ENCODE data around the gene WFS1.

GRCh38 chr4:6313216-6313615 lies 43.6 kb downstream of the WFS1 start:
- TF ChIP-seq CTCF (IDR thresholded peaks at IDR 0.05) (no peak), POLR2A (IDR thresholded peaks at IDR 0.05) (no peak), POLR2AphosphoS5 (IDR thresholded peaks at IDR 0.05) (no peak), EP300 (IDR thresholded peaks at IDR 0.05) (no peak)
